COLO668 (cell line): ENCODE results near the gene ZNF865.
"Not testable (repeated sequence)": the region's sequence is repeated elsewhere in the genome, so short reads cannot be mapped to it uniquely, and the experiment has no call there.

ENCODE experiments used
- DNase-seq: peaks from one replicate; lab custom pipeline; 2025; ENCODE audit not compliant: unreplicated experiment; lab: John Stamatoyannopoulos, UW

The ZNF865 gene

DNA sequence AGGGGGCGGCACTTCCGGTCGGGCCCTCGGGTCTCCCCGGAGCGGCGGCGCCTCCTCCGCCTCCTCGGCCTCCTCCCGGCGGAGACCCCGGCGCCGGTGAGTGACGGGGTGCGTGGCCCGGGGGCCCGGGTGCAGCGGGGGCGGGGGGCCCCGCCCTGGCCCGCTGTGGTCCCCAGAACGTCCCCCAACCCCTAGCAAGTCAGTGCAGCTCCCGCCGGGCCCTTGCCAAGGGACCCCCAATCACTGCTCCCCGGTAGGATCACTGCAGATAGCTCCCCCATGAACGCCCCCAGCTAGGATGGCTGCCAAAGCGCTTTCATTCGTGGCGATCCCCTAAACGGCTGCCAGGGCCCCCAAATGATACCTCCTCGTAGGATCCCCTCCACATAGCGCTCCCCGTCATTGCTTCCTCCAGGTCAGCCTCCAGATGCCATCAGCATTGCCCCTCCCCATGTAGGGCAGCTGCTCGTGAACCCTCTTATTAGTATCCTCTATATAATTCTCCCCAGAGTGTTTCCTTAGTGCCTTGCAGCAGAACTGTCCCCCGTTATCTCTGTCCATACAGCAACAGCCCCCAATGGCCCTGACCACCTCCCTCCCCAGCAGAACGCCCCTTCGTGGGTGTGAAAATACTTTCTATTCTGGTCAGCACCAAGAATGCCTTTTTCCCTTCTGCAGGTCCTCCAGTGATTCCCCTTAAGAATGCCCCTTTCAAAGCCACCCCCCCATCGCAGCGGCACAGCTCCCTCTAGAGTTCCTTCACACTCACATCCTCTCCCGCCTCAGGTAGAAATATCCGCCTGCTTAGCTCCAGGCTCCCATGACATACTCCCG, at the start of gene ZNF865:
Gene ZNF865, plus strand, starts transcription at position 11 of the 834 bp plus-strand sequence. CDS start 7,972 bp downstream, outside the sequence.
- peak; percentile 75 for DNase-seq

DNA sequence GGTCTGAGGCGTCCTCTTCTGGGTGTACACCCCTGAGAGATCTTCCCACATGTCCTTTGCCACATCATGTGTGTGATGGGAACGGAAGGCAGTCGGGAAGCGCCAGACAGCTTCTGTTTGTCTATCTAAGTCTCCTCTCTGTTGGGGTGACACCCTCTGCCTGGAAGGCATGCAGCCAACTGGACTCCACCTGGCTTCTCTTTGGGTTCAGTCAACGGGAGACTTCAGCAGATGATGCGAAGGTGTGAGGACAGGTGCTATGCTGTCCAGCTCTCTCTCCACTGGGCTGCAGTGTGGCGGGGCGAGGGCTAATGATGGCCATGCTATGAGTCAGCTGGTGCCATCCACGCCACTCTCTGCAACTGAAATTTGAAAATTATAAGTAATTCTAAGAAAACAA, 45.8 kb upstream of the ZNF865 start:
- no peak for DNase-seq

DNA sequence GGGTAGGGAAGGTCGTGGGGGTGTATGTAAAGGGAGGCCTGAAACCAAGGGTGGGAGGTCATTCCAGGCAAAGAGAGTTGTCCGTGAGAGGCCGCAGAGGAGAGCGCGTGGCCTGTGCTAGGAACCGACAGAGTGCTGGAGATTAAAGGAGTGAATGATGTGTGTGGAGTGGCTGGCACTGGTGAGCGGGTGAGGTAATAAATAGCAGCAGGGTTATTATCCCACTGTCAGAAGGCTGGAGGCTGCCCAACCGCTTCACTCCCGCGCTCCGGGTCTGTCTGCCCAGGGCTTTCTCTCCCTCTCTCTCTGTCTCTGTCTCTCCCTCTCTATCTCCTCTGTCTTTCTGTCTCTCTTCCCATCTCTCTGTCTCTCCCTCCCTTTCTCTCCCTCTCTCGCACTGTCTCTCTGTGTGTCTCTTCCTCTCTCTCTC, 42.2 kb upstream of the ZNF865 start:
- DNase-seq = no peak

DNA sequence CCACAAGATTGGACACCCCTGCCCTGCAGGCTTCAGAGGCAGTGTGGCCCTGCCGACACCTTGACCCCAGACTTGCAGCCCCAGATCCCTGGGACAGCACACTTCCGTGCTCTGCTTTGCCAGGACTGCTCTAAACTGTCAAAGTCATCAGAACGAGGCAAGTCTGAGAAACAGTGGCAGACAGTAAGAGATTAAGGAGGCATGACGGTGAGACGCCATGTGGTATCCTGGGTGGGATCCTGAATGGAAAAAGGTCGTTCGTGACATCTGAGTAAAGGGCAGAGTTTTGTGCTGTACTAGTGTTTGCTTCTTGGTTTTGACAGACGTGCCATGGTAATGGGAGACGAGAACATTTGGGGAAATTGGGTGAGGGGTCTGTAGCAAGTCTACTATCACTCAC, 38.6 kb upstream of the ZNF865 start:
- no peak for DNase-seq

DNA sequence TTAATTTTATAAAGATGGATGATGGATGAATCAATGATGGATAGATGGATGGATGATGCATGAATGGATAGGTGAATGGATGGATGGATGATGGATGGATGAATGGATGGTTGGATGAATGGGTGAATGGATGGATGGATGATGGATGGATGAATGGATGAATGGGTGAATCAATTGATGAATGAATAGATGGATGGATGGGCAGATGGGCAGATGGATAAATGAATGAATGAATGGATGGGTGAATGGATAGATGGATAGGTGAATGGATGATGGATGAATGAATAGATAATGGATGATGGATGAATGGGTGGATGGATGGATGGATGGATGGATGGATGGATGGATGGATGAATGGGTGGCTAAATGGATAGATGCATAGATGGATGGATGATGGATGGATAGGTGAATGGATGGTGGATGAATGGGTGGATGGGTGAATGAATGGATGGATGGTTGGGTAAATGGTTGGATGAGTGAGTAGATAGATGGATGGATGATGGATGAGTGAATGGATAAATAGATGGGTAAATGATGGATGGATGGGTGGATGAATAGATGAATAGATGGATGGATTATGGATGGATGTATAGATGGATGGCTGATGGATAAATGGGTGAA, 37.6 kb upstream of the ZNF865 start:
- DNase-seq = no peak

DNA sequence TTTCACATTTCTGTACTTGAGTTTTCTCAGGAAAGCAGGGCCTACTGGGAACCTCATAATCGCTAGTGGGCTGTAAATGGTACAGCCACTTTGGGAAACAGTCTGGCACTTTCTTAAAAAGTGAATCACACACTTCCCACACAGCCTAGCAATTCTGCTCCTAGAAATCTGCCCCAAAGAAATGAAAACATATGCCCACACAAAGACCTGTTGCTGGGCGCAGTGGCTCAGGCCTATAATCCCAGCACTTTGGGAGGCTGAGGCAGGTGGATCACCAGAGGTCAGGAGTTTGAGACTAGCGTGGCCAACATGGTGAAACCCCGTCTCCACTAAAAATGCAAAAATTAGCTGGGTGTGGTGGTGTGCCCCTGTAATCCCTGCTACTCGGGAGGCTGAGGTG, 36.0 kb upstream of the ZNF865 start:
- not testable (repeated sequence) for DNase-seq

DNA sequence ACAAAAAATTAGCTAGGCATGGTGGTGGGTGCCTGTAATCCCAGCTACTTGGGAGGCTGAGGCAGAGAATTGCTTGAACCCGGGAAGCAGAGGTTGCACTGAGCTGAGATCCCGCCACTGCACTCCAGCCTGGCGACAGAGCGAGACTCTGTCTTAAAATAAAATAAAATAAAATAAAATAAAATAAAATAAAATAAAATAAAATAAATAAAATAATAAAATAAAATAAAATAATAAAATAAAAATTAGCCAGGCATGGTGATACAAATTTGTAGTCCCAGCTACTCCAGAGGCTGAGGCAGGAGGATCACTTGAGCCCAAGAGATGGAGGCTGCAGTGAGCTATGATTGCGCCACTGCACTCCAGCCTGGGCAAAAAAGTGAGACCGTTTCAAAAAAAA, 31.5 kb upstream of the ZNF865 start:
- not testable (repeated sequence) for DNase-seq

DNA sequence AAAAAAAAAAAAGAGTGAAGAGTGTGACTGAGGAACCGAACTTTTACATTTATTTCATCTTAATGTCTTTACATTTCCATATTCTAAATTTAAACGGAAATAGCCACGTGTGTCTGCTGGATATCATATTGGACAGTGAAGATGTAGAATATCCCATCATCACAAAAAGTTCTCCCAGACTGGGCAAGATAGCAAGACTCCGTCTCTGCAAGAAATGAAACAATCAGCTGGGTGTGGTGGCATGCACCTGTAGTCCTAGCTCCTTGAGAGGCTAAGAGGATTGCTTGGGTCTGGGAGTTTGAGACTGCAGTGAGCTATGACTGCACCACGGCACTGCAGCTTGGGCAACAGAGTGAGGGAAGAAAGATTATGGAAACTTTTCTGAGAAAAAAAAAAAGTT, 28.7 kb upstream of the ZNF865 start:
- DNase-seq = no peak

DNA sequence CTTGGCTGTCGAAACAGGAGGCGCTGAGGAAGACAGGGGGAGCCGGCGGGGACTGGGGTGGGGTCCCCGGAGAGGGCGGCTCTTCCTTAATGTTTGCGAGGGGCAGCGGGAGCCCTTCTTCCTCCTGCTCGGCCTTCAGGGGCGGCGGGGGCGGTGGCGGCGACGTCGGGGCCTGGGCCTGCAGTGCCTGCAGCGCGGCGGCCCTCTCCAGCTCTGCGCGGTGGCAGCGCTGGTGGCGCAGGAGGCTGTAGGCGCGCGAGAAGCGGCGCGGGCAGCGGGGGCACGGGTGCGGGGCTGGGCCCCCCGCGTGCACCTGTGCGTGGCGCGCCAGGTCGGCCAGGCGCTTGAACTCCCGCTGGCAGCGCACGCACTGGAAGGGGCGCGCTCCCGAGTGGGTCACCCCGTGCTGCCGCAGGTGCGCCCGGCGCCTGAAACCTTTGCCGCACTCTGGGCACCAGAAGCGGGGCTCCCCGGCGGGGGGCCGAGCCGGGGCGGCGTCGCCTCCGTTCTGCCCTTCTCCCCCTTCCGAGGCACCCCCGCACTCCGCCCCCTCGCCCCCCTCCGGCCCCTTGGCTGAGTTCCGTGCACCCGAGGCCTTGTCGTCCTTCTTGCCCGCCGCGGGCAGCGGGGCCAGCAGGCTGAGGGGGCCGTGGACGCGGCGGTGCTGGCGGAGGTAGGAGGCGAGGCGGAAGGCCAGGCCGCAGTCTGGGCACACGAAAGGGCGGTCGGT, 27.3 kb upstream of the ZNF865 start:
- DNase-seq = no peak

DNA sequence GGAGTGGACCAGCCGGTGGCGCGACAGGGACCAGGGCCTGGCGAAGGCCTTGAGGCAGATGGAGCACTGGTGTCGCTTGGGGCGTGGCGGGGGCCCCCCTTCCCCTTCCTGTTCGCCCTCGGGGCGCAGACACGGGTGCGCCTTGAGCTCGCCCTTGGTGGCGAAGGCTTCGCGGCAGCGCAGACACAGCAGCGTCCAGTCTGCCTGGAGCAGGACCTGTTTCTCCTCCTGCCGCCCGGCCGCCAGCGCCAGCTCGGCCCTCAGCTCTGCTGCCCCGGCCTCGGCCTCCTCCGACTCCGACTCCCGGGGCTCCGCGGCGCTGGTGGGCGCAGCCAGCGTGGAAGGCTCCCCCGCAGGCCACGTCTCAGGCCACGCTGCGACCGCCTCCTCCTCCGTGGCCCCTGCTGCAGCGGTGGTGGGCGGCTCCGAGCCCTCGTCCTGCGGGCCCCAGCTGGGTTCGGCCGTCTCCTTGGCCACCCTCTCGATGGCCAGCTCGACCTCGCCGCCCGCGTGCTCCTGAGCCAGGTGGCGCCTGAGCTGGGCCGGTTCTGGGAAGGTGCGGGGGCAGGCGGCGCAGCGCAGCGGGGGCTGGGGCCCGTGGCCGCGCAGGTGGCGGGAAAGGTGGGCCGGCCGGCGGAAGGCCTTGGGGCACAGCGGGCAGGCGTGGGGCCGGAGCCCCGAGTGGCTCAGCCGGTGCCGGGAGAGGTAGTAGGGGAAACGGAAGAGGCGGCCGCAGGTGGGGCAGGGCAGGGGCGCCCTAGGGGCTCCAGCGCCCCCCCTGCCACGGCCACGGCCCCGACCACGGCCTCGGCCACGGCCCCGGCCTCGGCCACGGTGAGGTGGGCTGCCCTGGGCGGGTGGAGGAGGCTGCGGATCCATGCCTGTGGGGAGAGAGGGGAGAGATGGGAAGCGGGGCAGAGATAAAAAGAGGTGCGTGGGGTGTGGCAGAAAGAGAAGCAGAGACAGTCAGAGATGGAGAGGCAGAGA, 26.4 kb upstream of the ZNF865 start:
- no peak for DNase-seq

DNA sequence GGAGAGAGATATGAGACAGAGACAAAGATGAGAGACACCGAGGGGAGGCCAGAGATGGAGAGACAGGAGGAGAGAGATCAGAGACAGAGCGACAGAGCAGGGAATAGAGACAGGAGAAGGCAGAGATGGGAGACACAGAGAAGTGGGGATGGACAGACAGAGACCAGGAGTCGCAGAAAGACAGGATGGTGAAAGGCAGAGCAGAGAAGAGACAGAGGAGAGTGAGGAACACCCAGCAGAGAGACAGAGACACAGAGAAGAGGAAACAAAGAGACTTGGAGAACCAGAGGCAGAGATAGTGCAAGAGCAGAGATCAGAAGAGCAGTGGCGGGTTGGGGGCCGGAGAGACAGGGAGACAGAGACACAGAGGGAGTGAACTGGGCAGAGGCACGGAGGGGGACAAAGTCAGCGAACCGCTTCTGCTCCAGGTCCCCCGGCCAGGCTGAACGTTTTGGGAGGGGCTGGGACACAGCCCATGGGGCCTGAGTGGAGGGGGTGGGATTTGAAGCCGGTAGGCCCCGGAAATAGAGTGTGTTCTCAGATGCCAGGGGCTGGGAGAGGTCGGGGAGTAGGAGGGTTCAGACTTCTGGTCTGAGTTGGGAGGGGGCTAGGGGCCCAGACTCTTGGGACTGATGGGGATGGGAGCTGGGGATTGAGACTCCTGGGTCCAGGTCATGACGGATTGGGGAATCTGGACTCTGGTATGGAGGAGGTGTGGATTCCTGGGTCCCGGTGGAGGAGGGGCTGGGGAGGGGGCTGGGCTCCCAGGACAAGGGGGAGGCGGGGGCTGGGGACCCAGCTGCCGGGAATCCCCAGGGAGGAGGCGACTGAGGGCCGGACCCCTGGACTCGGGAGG, 25.5 kb upstream of the ZNF865 start:
- DNase-seq = no peak

DNA sequence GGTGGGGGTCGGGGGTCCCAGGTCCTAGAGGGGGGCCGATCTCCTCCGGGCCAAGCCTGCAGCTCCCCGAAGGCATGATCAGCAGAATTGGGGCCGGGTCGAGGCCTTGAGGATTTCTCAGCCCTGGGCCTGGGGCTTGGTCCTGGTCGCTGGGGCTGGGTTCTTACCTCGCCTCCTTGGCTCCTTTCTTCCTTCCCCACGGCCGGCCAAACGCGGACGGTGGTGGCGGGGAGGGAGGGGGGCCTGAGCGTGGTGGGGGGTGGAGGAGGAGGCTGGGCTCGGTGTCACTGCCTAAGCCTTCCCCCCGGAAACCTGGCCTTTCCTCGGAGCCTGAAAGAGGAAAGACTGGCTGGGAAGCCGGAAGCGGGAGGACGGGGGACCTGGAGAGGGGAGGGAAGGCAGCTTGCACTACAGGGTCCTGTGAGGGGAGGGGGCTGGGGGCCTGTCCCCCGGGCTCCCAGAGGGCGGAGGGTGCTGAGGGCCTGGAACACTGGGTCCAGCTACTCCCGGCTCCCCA, 24.8 kb upstream of the ZNF865 start, which contains the start of gene ZNF579:
Gene ZNF579, minus strand, starts transcription at position 221 of the 517 bp plus-strand sequence. CDS start 1,209 bp downstream, outside the sequence.
- DNase-seq = peak; percentile 90

DNA sequence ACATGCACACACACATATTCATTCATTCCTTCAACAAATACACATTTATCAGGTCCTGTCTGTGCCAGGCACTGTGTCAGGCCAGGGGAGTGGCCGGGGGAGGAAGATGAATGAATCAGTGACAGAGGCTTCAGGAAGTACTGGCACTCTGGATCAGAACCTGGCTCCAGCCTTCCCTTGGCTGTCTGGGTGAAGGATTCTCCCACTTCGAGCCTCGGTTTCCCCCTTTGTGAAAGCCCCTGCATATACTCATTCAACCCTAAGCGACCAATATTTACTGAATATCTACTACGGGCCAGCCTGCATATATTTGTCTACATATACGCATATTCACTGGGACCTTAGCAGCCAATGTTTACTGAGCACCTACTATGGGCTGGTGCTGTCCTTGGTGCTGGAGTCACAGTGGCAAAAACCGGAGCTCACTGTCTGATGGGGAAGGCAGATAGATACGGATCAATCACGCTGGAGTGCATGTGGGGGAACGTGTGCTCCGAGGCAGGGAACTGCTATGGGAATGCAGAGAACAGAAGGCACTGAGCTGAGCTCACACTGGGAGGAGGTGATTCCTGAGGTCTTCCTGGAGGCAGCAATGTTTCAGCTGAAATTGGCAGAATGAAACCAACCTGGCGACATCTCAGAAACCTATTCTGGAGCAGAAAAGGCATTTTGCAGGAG, 24.2 kb upstream of the ZNF865 start:
- DNase-seq = peak; percentile 21

DNA sequence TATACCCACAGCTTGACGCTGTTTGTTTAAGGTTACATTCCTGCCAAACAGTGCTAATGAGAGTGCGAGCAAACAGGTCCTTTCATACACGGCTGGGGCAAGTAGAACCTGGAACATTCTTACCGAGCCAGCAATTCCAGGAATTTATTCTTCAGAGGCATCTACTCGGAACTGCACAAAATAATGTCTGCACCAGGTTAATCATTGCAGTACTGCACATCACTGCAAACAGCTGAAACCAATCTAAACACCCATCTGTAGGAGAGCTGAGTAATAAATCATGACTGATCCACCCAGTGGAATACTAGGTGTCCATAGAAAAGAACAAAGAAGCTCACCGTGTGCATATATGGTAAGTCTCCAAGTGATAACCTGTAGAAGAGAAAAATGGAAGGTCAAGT, 23.6 kb upstream of the ZNF865 start:
- peak; percentile 21 for DNase-seq

DNA sequence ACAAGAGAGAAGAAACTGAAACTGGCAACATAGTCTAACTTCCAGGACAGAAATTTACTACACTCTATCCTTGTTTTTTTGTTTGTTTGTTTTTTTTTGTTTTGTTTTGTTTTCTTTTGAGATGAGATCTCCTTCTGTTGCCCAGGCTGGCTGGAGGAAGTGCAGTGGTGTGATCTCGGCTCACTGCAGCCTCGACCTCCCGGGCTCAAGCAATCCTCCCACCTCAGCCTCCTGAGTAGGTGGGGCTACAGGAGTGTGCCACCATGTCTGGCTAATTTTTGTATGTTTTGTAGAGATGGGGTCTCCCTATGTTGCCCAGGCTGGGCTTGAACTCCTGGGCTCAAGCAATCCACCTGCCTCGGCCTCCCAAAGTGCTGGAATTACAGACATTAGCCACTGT, 23.2 kb upstream of the ZNF865 start:
- DNase-seq = not testable (repeated sequence)

DNA sequence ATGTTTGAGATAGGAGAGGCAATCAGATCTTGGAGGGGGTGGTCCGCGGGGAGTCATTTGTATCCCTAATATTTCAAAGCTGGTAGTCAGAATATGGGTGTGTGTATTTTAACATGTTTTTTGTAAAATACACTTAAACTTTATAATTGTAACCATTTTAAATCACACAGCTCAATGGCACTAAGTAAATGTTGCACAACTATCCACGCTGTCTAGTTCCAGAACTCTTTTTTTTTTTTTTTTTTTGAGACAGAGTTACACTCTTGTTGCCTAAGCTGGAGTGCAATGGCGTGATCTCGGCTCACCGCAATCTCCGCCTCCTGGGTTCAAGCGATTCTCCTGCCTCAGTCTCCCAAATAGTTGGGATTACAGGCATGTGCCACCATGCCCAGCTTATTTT, 21.6 kb upstream of the ZNF865 start:
- not testable (repeated sequence) for DNase-seq

DNA sequence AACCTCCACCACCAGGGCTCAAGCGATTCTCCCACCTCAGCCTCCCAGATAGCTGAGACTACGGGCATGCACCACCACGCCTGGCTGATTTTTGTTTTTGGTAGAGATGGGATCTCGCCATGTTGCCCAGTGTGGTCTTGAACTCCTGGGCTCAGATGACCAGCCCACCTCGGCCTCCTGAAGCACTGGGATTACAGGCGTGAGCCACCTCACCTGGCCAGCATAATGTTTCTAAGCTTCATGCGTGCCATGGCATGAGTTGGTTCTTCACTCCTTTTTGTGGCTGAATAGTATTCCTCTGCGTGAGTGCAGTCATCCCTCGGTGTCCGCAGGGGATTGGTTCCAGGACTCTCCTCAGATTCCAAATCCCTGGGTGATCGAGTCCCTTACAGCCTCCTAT, 20.6 kb upstream of the ZNF865 start:
- DNase-seq = no peak

DNA sequence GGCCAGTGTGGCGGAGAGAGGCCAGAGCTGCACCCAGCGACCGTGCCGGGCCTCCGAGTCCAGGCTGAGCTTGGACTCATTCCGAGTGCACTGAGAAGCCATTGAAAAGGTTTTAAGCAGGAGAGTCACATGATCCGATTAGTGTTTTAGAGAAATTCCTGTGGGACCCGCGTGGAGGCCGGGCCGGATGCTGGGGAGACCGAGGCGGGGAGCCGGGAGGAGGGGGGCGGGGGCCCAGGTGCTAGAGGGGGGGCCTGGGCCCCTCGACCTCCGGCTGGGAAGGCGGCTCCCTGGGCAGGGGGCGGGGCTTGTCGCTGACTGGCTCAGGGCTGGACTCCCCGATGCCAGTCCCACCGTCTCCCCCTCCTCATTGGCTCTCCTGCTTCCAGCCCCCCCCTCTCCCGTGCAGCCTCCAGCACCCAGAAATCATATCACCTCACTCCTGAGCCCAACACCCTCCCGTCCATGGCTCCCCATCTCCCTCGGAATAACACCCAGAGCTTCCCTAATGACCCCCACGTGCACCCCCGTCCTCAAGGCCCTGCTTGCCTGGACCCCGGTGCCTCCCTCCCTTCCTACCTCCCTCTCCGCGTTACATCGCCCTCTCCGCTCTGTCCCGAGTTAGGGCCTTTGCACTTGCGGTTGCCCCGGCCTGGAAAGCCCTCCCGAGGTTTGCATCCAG, 19.6 kb upstream of the ZNF865 start:
- peak; percentile 34 for DNase-seq
